Stimulated activated CD4-positive, alpha-beta T cell treated with anti-CD3 and anti-CD28 coated beads, Interleukin-1b, Interleukin-23, amount 100 ng/mL, for 4 hours (primary cell): ENCODE results near the gene DNAJC27.

ENCODE experiments used
- DNase-seq, 2 donors: peaks; one replicate each; pipeline ENCODE4 v3.0.0-alpha.2; 2020; ENCODE audit warnings: low read depth in 2 of 2

The DNAJC27 gene

GRCh38 chr2:24906466-24906865 lies 65.3 kb downstream of the DNAJC27 start:
- DNase-seq = no peak

DNA sequence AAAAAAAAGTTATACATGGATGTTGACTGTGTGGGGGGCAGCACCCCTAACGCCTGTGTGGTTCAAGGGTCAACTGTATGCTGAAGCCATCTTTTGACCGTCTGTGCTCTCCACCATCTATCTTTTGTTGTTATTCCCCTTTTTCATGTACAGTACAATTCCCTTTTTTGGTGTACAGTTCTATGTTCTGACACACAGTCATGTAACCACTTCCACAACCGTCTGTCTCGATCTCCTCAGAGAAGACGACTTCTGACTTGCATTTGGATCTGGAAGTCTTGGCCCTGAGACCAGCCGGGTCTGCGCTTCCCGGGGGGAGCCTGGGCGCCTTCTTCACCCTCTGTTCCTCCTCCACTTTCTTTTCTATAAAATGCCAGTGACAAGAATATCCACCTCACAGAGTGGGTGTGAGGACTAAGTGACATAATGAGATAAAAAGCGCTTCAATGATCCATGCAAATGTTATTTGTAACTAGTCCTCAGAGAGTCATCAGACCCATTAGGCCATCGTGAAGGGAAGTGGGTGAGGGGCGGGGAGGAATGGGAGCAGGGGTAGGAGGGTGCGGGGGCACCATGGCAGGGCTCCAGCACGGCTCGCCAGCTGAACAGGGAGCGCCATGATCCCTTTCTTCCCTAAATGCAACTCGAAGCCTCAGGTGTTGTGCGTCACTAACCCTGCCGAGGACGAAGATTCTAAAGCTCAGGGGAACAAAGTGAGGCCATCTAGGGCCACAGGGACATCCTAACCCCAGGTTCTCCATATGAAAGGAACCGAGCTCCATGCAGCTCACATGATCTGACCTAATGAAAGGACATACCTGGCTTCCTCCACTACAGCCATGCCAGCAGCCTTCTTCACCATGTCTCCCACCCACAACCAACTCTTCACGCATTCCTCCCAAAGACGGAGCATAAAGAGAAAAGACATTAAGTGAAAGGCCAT lies 68.3 kb downstream of the DNAJC27 start:
- no peak for DNase-seq

- no peak for DNase-seq
Measured at GRCh38 chr2:24899361-24899910, 72.3 kb downstream of the DNAJC27 start.

GRCh38 chr2:24898122-24899109 lies 73.3 kb downstream of the DNAJC27 start:
- DNase-seq = no peak

DNA sequence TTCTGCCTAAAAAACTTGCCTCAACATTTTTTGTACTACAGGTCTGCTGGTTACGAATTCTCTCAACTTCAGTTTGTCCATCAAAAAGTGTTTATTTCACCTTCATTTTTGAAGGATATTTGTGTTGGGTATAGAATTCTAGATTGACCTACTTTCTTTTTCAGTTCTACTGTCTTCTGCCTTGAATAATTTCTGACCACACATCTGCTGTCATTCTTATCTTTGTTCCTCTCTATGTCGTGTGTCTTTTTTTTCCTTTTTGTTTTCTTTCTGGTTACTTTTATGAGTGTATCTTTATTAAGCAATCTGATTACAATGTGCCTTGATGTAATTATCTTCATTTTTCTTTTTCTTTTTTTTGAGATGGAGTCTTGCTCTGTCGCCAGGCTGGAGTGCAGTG lies 77.0 kb downstream of the DNAJC27 start:
- no peak for DNase-seq

- no peak for DNase-seq
Measured at GRCh38 chr2:24893934-24894333, 77.8 kb downstream of the DNAJC27 start.
